Measurements from ENCODE around the gene TIPARP. TPM values are rescaled to one million over a fixed set of nuclear protein-coding genes. Genes with fewer than 3 reads are reported as not detected.

The TIPARP gene
- total and polyA plus RNA-seq, 2 donors (not counting 1 experiment from before 2014, with no cell fraction given): 8.6 to 22.1 TPM

DNA sequence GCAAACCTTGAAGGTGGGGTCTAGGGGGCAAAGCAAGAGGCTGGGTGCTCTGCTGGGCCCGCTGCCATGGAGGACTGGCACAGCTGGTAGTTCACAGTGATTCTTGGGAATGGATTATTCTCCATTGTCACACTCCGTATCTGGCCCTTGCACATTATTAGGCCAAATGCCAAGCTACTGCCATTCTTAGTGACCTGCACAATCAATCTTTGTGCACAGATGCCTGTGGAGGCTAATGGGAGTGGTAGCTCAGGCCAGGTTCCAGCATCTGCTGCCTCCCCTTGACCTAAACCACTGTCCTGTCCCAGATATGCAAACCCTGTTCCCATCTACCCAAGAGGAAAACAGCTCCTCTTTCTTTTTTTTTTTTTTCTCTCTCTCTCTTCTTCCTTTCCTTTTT lies 67.5 kb downstream of the TIPARP start:
- H3K4me1 ChIP-seq (ENCODE audit: control insufficient read depth, extremely low read depth, insufficient read depth, low read length): no peaks in the 10 kb centered on the region
- no peak overlapping the region for H3K4me2 ChIP-seq (ENCODE audit: extremely low read depth, insufficient read depth, low read length)
- no peaks in the 10 kb centered on the region for H3K79me2 ChIP-seq (ENCODE audit: control insufficient read depth, insufficient read depth, low read length)
- no peak for TF ChIP-seq EZH2 (IDR thresholded peaks at IDR 0.05; ENCODE audit: low read length, missing control alignments)
- TF ChIP-seq, protein P1, sequence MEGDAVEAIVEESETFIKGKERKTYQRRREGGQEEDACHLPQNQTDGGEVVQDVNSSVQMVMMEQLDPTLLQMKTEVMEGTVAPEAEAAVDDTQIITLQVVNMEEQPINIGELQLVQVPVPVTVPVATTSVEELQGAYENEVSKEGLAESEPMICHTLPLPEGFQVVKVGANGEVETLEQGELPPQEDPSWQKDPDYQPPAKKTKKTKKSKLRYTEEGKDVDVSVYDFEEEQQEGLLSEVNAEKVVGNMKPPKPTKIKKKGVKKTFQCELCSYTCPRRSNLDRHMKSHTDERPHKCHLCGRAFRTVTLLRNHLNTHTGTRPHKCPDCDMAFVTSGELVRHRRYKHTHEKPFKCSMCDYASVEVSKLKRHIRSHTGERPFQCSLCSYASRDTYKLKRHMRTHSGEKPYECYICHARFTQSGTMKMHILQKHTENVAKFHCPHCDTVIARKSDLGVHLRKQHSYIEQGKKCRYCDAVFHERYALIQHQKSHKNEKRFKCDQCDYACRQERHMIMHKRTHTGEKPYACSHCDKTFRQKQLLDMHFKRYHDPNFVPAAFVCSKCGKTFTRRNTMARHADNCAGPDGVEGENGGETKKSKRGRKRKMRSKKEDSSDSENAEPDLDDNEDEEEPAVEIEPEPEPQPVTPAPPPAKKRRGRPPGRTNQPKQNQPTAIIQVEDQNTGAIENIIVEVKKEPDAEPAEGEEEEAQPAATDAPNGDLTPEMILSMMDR (conservative IDR thresholded peaks at IDR 0.05 in 1 of 2, IDR thresholded peaks at IDR 0.05 in 1 of 2; ENCODE audit: low read depth in 1 of 2, low read length in 2 of 2): no peak
- no peak for DNase-seq (ENCODE audit: low read depth in 2 of 2)
- H3K9me3 ChIP-seq (ENCODE audit: control insufficient read depth, insufficient read depth, low read depth, low read length): no peaks in the 10 kb centered on the region
- no peaks in the 10 kb centered on the region for H3K27me3 ChIP-seq (ENCODE audit: control insufficient read depth, insufficient read depth, low read length)
- no peaks in the 10 kb centered on the region for H4K20me1 ChIP-seq (ENCODE audit: control insufficient read depth, extremely low read depth, insufficient read depth, low read length)
- H3K9ac ChIP-seq (ENCODE audit: insufficient read depth, low read length): no peak overlapping the region
- no peak overlapping the region for H3K4me3 ChIP-seq (replicated peaks in 1 of 4; ENCODE audit: control extremely low read depth in 1 of 4, insufficient read depth in 1 of 4, low read depth in 3 of 4, low read length in 4 of 4)
- no peaks in the 10 kb centered on the region for H3K36me3 ChIP-seq (ENCODE audit: control insufficient read depth, insufficient read depth, low read length)
- H2AFZ ChIP-seq (ENCODE audit: low read length): no peak overlapping the region
- no peak overlapping the region for H3K27ac ChIP-seq (ENCODE audit: insufficient read depth, low read length)

DNA sequence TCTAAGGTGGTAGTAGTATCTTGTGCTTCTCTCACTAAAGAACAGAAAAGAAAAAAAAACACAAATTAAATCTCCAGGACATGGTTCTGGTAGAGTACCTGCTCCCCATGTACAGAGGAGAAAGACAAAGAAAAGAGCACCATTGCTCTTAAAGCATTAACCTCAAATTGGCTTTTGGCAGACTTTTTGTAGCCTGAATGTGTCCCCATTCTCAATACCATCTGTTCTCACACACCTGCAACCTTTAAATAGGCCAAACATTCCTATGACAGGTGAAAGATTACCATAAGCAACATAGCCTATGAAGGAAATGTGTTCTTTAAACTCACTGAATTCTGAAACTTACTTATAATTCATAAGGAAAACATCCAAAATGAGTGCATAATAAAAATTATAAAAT lies 68.0 kb downstream of the TIPARP start:
- no peak for DNase-seq (ENCODE audit: low read depth in 2 of 2)
- Histone ChIP-seq H3K4me2 (ENCODE audit: extremely low read depth, insufficient read depth, low read length) (no peak overlapping the region), H2AFZ (ENCODE audit: low read length) (no peak overlapping the region), H3K4me3 (replicated peaks in 1 of 4; ENCODE audit: control extremely low read depth in 1 of 4, insufficient read depth in 1 of 4, low read depth in 3 of 4, low read length in 4 of 4) (no peak overlapping the region), H3K27ac (ENCODE audit: insufficient read depth, low read length) (no peak overlapping the region), H4K20me1 (ENCODE audit: control insufficient read depth, extremely low read depth, insufficient read depth, low read length) (no peaks in the 10 kb centered on the region), H3K79me2 (ENCODE audit: control insufficient read depth, insufficient read depth, low read length) (no peaks in the 10 kb centered on the region), H3K9me3 (ENCODE audit: control insufficient read depth, insufficient read depth, low read depth, low read length) (no peaks in the 10 kb centered on the region), H3K4me1 (ENCODE audit: control insufficient read depth, extremely low read depth, insufficient read depth, low read length) (no peaks in the 10 kb centered on the region), H3K27me3 (ENCODE audit: control insufficient read depth, insufficient read depth, low read length) (no peaks in the 10 kb centered on the region), H3K9ac (ENCODE audit: insufficient read depth, low read length) (no peak overlapping the region), H3K36me3 (ENCODE audit: control insufficient read depth, insufficient read depth, low read length) (no peaks in the 10 kb centered on the region)
- TF ChIP-seq, protein P1 (conservative IDR thresholded peaks at IDR 0.05 in 1 of 2, IDR thresholded peaks at IDR 0.05 in 1 of 2; ENCODE audit: low read depth in 1 of 2, low read length in 2 of 2): no peak
- TF ChIP-seq EZH2 (IDR thresholded peaks at IDR 0.05; ENCODE audit: low read length, missing control alignments): no peak

DNA sequence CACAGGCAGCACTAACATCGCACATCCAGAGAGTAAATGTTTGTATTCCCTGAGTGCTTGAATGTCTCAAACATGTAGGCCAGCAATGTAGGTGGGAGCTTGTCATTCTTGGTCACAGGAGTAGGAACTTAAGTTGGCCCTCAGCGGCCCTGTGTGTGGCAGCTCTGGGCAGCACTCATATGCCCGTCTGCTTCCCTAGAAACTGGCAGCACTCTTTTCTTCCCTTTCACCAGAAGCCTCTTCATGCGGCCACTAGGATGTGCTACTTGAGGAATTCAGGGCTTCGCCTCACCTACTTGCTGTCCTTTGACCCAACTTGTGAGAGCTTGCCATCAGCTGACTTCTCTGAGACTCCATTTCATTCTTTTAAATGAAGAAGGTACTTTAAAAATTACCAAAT lies 69.5 kb downstream of the TIPARP start:
- Histone ChIP-seq H3K27ac (ENCODE audit: insufficient read depth, low read length) (no peak overlapping the region), H3K4me2 (ENCODE audit: extremely low read depth, insufficient read depth, low read length) (no peak overlapping the region), H3K79me2 (ENCODE audit: control insufficient read depth, insufficient read depth, low read length) (no peaks in the 10 kb centered on the region), H3K9me3 (ENCODE audit: control insufficient read depth, insufficient read depth, low read depth, low read length) (no peaks in the 10 kb centered on the region), H3K4me1 (ENCODE audit: control insufficient read depth, extremely low read depth, insufficient read depth, low read length) (no peaks in the 10 kb centered on the region), H3K36me3 (ENCODE audit: control insufficient read depth, insufficient read depth, low read length) (no peaks in the 10 kb centered on the region), H4K20me1 (ENCODE audit: control insufficient read depth, extremely low read depth, insufficient read depth, low read length) (no peaks in the 10 kb centered on the region), H3K4me3 (replicated peaks in 1 of 4; ENCODE audit: control extremely low read depth in 1 of 4, insufficient read depth in 1 of 4, low read depth in 3 of 4, low read length in 4 of 4) (no peak overlapping the region), H2AFZ (ENCODE audit: low read length) (no peak overlapping the region), H3K9ac (ENCODE audit: insufficient read depth, low read length) (no peak overlapping the region), H3K27me3 (ENCODE audit: control insufficient read depth, insufficient read depth, low read length) (no peaks in the 10 kb centered on the region)
- no peak for DNase-seq (ENCODE audit: low read depth in 2 of 2)
- no peak for TF ChIP-seq EZH2 (IDR thresholded peaks at IDR 0.05; ENCODE audit: low read length, missing control alignments)
